ENCODE measurements around the gene EXD3. TPM values are rescaled to one million over a fixed set of nuclear protein-coding genes. Genes with fewer than 3 reads are reported as not detected.

The EXD3 gene
- polyA plus RNA-seq, 2 of the 4 experiments (the other 2 are of a cell fraction) = 3.4 to 4.5 TPM

GRCh38 chr9:137461316-137461662 is 38.3 kb upstream of the EXD3 start:
- ChIA-PET CTCF (interaction anchor here (0.6 to 1.5 kb wide), 3 partner anchors 13 to 46 kb away, joined by 3 to 5 read pairs (median 5); partner anchors contain the start of genes EXD3 and NOXA1), POLR2A (no interaction called here)
- no peak for ATAC-seq
- Histone ChIP-seq H3K4me3 (no peak overlapping the region), H3K9me3 (no peaks in the 10 kb centered on the region), H3K27ac (no peak overlapping the region), H3K4me1 (peaks cover 22% of the 10 kb centered on the region), H3K4me2 (no peak overlapping the region)
- FAIRE-seq = no peak
- WGBS (ENCODE audit: missing lambda C conversion rate) = 91% methylated on average over 20 of the region's 21 CpGs
- no peak for DNase-seq (ENCODE audit: low read depth in 1 of 2, low spot score in 1 of 2)
- no peak for TF ChIP-seq TP53 (CRISPR knock-in tag; IDR thresholded peaks at IDR 0.05)
- no peak for TF ChIP-seq RNF2 (IDR thresholded peaks at IDR 0.05; ENCODE audit: borderline replicate concordance, low read depth)
- no peak for TF ChIP-seq REST (IDR thresholded peaks at IDR 0.05)
- TF ChIP-seq MAZ (IDR thresholded peaks at IDR 0.05; ENCODE audit: borderline replicate concordance, low read depth, low read length) = no peak

GRCh38 chr9:137460363-137461315 is 37.7 kb upstream of the EXD3 start:
- no peak overlapping the region for H3K4me3 ChIP-seq
- ChIA-PET POLR2A (no interaction called here), CTCF (interaction anchor here (1.5 to 1.7 kb wide), 3 partner anchors 12 to 38 kb away, joined by 4 to 5 read pairs (median 5); partner anchors contain the start of genes EXD3 and NOXA1)
- 92% methylated on average over 19 of the region's 31 CpGs for WGBS (ENCODE audit: missing lambda C conversion rate)
- FAIRE-seq (no peak), DNase-seq (ENCODE audit: low read depth in 1 of 2, low spot score in 1 of 2) (no peak), ATAC-seq (no peak; a peak in 1 of 6 replicates)
- peak overlapping the region in 1 of 2 experiments; percentile 93; a peak in 3 of 6 replicates for H3K27ac ChIP-seq
- no peaks in the 10 kb centered on the region for H3K9me3 ChIP-seq
- H3K4me1 ChIP-seq = peaks cover 24% of the 10 kb centered on the region
- H3K4me2 ChIP-seq = no peak overlapping the region
- TF ChIP-seq HES2 (IDR thresholded peaks at IDR 0.05) (no peak), MYC (IDR thresholded peaks at IDR 0.05; ENCODE audit: borderline replicate concordance, low read length) (no peak), ZNF302 (CRISPR knock-in tag; IDR thresholded peaks at IDR 0.05) (no peak), EHF (CRISPR knock-in tag; IDR thresholded peaks at IDR 0.05) (no peak), CBX8 (IDR thresholded peaks at IDR 0.05) (no peak), CBX2 (IDR thresholded peaks at IDR 0.05; ENCODE audit: borderline replicate concordance, low read depth) (no peak), JUNB (IDR thresholded peaks at IDR 0.05) (no peak), FOSB (CRISPR knock-in tag; IDR thresholded peaks at IDR 0.05) (no peak), ELK1 (IDR thresholded peaks at IDR 0.05; ENCODE audit: low read depth, low read length) (no peak), HDAC2 (IDR thresholded peaks at IDR 0.05) (no peak)

GRCh38 chr9:137459601-137460362 is 36.8 kb upstream of the EXD3 start:
- peak overlapping the region; percentile 89 to 93 for H3K27ac ChIP-seq
- 30% methylated on average over 10 of the region's 15 CpGs for WGBS (ENCODE audit: missing lambda C conversion rate)
- no peak for FAIRE-seq
- peak overlapping the region; percentile 83 for H3K4me3 ChIP-seq
- ATAC-seq = peak; percentile 15 to 19; a peak in 5 of 6 replicates
- H3K9me3 ChIP-seq = no peaks in the 10 kb centered on the region
- no peak for DNase-seq (ENCODE audit: low read depth in 1 of 2, low spot score in 1 of 2)
- peak overlapping the region; percentile 99 for H3K4me2 ChIP-seq
- TF ChIP-seq POLR2AphosphoS2 (conservative IDR thresholded peaks at IDR 0.05; ENCODE audit: low read length) (no peak), HOXB13 (CRISPR knock-in tag; IDR thresholded peaks at IDR 0.05; ENCODE audit: low read depth) (peak; percentile 30; the same call in 1 of the 2 replicates), FOSL2 (IDR thresholded peaks at IDR 0.05) (no peak), FOSL2 (CRISPR knock-in tag; IDR thresholded peaks at IDR 0.05) (no peak), CHD4 (IDR thresholded peaks at IDR 0.05; ENCODE audit: borderline replicate concordance) (no peak)
- ChIA-PET CTCF (interaction anchor here (0.6 to 1.7 kb wide), 5 partner anchors 12 to 46 kb away, joined by 3 to 4 read pairs (median 3); no protein-coding TSS in a partner anchor), POLR2A (interaction anchor here (0.6 to 1.0 kb wide), 6 partner anchors 15 to 183 kb away, joined by 3 to 7 read pairs (median 4); partner anchors contain the start of genes EXD3, NOXA1, NRARP and TOR4A)
- H3K4me1 ChIP-seq = peaks cover 32% of the 10 kb centered on the region
